SK-N-SH treated with all-trans-retinoic acid at 6 μM for 48 hours (cell line): ENCODE measurements around the gene AMPD1.

Experiments
- ATAC-seq: fragments of 200-7000 bp; cut with Tn5 transposase; 3 replicates; pipeline ENCODE4 v1.9.1; 2020; ENCODE audit warnings: mild to moderate bottlenecking, moderate library complexity
- ARNTL ChIP-seq: fragments of 450-650 bp; formaldehyde crosslinking; IDR thresholded peaks from 2 replicates; pipeline ENCODE4 v1.5.0; 2020; ENCODE audit warnings: low read depth, mild to moderate bottlenecking, moderate library complexity, borderline replicate concordance
- CSRNP3 ChIP-seq: fragments of 250-450 bp; sonication (Bioruptor Pico); IDR thresholded peaks from 2 replicates; pipeline ENCODE4 v1.5.1; 2021; ENCODE audit warnings: mild to moderate bottlenecking, moderate library complexity
- GLIS3 ChIP-seq: fragments of 250-450 bp; sonication (Bioruptor Pico); IDR thresholded peaks from 2 replicates; pipeline ENCODE4 v1.5.0; 2020; ENCODE audit warnings: mild to moderate bottlenecking, moderate library complexity
- ISL1 ChIP-seq: fragments of 250-450 bp; sonication (Bioruptor Pico); IDR thresholded peaks from 2 replicates; pipeline ENCODE4 v2.1.2; 2022; ENCODE audit warnings: mild to moderate bottlenecking, moderate library complexity
- OSR1 ChIP-seq: fragments of 250-450 bp; sonication (Bioruptor Pico); IDR thresholded peaks from 2 replicates; pipeline ENCODE4 v1.8.0; 2022; ENCODE audit warnings: moderate library complexity, mild to moderate bottlenecking, inconsistent platforms
- PATZ1 ChIP-seq: fragments of 250-450 bp; sonication (Bioruptor Pico); IDR thresholded peaks from 2 replicates; pipeline ENCODE4 v1.8.0; 2020; ENCODE audit warnings: mild to moderate bottlenecking, moderate library complexity, borderline replicate concordance
- POU6F1 ChIP-seq: fragments of 250-450 bp; sonication (Bioruptor Pico); IDR thresholded peaks from 2 replicates; pipeline ENCODE4 v1.8.0; 2021; ENCODE audit warnings: low read depth, mild to moderate bottlenecking, moderate library complexity, borderline replicate concordance
- TCF4 ChIP-seq: fragments of 250-450 bp; sonication (Bioruptor Pico); IDR thresholded peaks from 2 replicates; pipeline ENCODE4 v1.8.0; 2021; ENCODE audit warnings: mild to moderate bottlenecking, moderate library complexity, borderline replicate concordance
- TOX ChIP-seq: fragments of 250-450 bp; sonication (Bioruptor Pico); IDR thresholded peaks from 2 replicates; pipeline ENCODE4 v1.8.0; 2021; ENCODE audit warnings: mild to moderate bottlenecking, moderate library complexity, borderline replicate concordance
- ZC3H10 ChIP-seq: fragments of 250-450 bp; sonication (Bioruptor Pico); IDR thresholded peaks from 2 replicates; pipeline ENCODE4 v1.5.1; 2021; ENCODE audit warnings: mild to moderate bottlenecking, moderate library complexity
- ZFP3 ChIP-seq: fragments of 250-450 bp; sonication (Bioruptor Pico); IDR thresholded peaks from 2 replicates; pipeline ENCODE4 v1.5.0; 2020; ENCODE audit warnings: mild to moderate bottlenecking, moderate library complexity
- ZFP30 ChIP-seq: fragments of 450-650 bp; formaldehyde crosslinking; IDR thresholded peaks from 2 replicates; pipeline ENCODE4 v1.5.0; 2022; ENCODE audit warnings: mild to moderate bottlenecking, moderate library complexity
- ZNF70 ChIP-seq: fragments of 450-650 bp; formaldehyde crosslinking; IDR thresholded peaks from 2 replicates; pipeline ENCODE4 v1.5.0; 2020; ENCODE audit warnings: mild to moderate bottlenecking, moderate library complexity
- TF ChIP-seq, protein P1 (sequence below): fragments of 250-450 bp; sonication (Bioruptor Pico); IDR thresholded peaks from 2 replicates; pipeline ENCODE4 v1.5.0; 2020; ENCODE audit warnings: mild to moderate bottlenecking, moderate library complexity
- TF ChIP-seq, protein P2 (sequence below): fragments of 250-450 bp; sonication (Bioruptor Pico); IDR thresholded peaks from 2 replicates; pipeline ENCODE4 v1.5.1; 2020; ENCODE audit warnings: low read depth, mild to moderate bottlenecking, moderate library complexity

The AMPD1 gene

GRCh38 chr1:114716304-114717170, 21.2 kb upstream of the AMPD1 start, which contains the start of gene NRAS (continued):
- TF ChIP-seq CSRNP3 (CRISPR knock-in tag) = peak; percentile 77; the same call in 1 of the 2 replicates

- ATAC-seq = peak; percentile 33
- TF ChIP-seq POU6F1 (CRISPR knock-in tag) = no peak
- no peak for TF ChIP-seq CSRNP3 (CRISPR knock-in tag)
- no peak for TF ChIP-seq ZFP30
- TF ChIP-seq, protein P1, sequence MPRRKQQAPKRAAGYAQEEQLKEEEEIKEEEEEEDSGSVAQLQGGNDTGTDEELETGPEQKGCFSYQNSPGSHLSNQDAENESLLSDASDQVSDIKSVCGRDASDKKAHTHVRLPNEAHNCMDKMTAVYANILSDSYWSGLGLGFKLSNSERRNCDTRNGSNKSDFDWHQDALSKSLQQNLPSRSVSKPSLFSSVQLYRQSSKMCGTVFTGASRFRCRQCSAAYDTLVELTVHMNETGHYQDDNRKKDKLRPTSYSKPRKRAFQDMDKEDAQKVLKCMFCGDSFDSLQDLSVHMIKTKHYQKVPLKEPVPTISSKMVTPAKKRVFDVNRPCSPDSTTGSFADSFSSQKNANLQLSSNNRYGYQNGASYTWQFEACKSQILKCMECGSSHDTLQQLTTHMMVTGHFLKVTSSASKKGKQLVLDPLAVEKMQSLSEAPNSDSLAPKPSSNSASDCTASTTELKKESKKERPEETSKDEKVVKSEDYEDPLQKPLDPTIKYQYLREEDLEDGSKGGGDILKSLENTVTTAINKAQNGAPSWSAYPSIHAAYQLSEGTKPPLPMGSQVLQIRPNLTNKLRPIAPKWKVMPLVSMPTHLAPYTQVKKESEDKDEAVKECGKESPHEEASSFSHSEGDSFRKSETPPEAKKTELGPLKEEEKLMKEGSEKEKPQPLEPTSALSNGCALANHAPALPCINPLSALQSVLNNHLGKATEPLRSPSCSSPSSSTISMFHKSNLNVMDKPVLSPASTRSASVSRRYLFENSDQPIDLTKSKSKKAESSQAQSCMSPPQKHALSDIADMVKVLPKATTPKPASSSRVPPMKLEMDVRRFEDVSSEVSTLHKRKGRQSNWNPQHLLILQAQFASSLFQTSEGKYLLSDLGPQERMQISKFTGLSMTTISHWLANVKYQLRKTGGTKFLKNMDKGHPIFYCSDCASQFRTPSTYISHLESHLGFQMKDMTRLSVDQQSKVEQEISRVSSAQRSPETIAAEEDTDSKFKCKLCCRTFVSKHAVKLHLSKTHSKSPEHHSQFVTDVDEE = no peak
- no peak for TF ChIP-seq GLIS3 (CRISPR knock-in tag)
Observed at GRCh38 chr1:114715952-114716303, 20.6 kb upstream of the AMPD1 start.

DNA sequence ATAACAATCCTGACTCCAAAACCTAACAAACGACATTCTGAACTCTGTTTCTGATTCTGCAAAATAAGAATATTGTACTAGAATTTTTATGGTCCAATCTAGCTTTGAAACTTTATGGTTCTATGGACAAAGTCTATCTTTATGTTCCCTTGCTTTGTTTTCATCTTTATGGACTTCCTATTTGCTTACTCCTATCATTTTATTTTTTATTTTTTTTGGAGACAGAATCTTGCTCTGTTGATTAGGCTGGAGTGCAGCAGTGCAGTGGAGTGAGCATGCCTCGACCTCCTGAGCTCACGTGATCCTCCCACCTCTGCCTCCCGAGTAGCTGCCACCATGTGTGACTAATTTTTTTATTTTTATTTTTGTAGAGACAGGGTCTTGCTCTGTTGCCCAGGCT, 17.6 kb upstream of the AMPD1 start:
- no peak for ATAC-seq
- TF ChIP-seq ISL1 (CRISPR knock-in tag) = no peak
- TF ChIP-seq ZFP3 (CRISPR knock-in tag) = no peak
- TF ChIP-seq ZNF70 = no peak
- no peak for TF ChIP-seq CSRNP3 (CRISPR knock-in tag)
- no peak for TF ChIP-seq OSR1
- TF ChIP-seq, protein P2, sequence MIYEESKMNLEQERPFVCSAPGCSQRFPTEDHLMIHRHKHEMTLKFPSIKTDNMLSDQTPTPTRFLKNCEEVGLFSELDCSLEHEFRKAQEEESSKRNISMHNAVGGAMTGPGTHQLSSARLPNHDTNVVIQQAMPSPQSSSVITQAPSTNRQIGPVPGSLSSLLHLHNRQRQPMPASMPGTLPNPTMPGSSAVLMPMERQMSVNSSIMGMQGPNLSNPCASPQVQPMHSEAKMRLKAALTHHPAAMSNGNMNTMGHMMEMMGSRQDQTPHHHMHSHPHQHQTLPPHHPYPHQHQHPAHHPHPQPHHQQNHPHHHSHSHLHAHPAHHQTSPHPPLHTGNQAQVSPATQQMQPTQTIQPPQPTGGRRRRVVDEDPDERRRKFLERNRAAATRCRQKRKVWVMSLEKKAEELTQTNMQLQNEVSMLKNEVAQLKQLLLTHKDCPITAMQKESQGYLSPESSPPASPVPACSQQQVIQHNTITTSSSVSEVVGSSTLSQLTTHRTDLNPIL (CRISPR knock-in tag) = no peak
- TF ChIP-seq ZC3H10 (CRISPR knock-in tag) = no peak
- no peak for TF ChIP-seq TOX (CRISPR knock-in tag)
- no peak for TF ChIP-seq PATZ1 (CRISPR knock-in tag)
- TF ChIP-seq TCF4 (CRISPR knock-in tag) = no peak
- TF ChIP-seq ARNTL (CRISPR knock-in tag) = no peak
- TF ChIP-seq GLIS3 (CRISPR knock-in tag) = no peak
